Breast epithelium (tissue), 3 donors: ENCODE results near the gene RNASE11.

ENCODE experiments used
- CTCF ChIP-seq, 3 donors: fragments of 450-650 bp; IDR thresholded peaks; one replicate each; pipeline ENCODE4 v1.5.1; 2016 to 2017; ENCODE audit warnings: antibody characterized with exemption in 3 of 3, mild to moderate bottlenecking in 3 of 3, moderate library complexity in 3 of 3
- POLR2A ChIP-seq: fragments of 450-650 bp; IDR thresholded peaks from one replicate; pipeline ENCODE4 v1.6.1; 2016; ENCODE audit warnings: antibody characterized with exemption, mild to moderate bottlenecking, moderate library complexity
- POLR2AphosphoS5 ChIP-seq, 3 donors: sonication (generic); formaldehyde crosslinking; IDR thresholded peaks; one replicate each; pipeline ENCODE4 v1.6.1; 2017; ENCODE audit warnings: antibody characterized with exemption in 3 of 3

GRCh38 chr14:20630340-20631022 is 42.7 kb upstream of the RNASE11 start:
- TF ChIP-seq POLR2A (no peak), CTCF (IDR thresholded peaks at IDR 0.05) (no peak), POLR2AphosphoS5 (IDR thresholded peaks at IDR 0.05) (no peak)
